GM12878 (cell line): ENCODE data around the gene TBCCD1. TPM values are rescaled to one million over a fixed set of nuclear protein-coding genes. Genes with fewer than 3 reads are reported as not detected.

Source experiments
- ATAC-seq: fragments of 200-7000 bp; cut with Tn5 transposase; 3 replicates; pipeline ENCODE4 v1.9.1; 2020; ENCODE audit warnings: mild to moderate bottlenecking, moderate library complexity
- BruUV-seq: library from RNA; stranded (reverse); fragments of 400-500 nt; replicated peaks from 2 replicates; lab custom pipeline; 2021; lab: Mats Ljungman, UMichigan
- CTCF ChIA-PET: fragments of 300-600 bp; sonication (Branson Sonifier 250); formaldehyde crosslinking; extraction: SDS; loops from one replicate; lab custom pipeline; 2021; ENCODE audit warnings: inconsistent platforms; lab: Yijun Ruan, JAX
- POLR2A ChIA-PET: fragments of 350-600 bp; formaldehyde crosslinking; extraction: SDS; loops from one replicate; lab custom pipeline; 2021; ENCODE audit warnings: inconsistent platforms; lab: Charles Lee
- RAD21 ChIA-PET: fragments of 300-600 bp; sonication (Branson Sonifier 250); formaldehyde crosslinking; loops from one replicate; lab custom pipeline; 2023; ENCODE audit warnings: antibody characterized with exemption; ENCODE audit not compliant: unreplicated experiment; lab: Charles Lee
- SMC1A ChIA-PET: fragments of 300-600 bp; sonication (Branson Sonifier 250); formaldehyde crosslinking; loops from one replicate; lab custom pipeline; 2023; ENCODE audit not compliant: unreplicated experiment, uncharacterized antibody; lab: Charles Lee
- DNase-seq: peaks from one replicate; pipeline ENCODE4 v3.0.0-alpha.2; 2011; ENCODE audit warnings: low read depth, low spot score
- FAIRE-seq: peaks from 3 replicates; lab custom pipeline; 2011; peaks lifted over from hg19 to GRCh38; lab: Jason Lieb, UNC
- H2AFZ ChIP-seq: 2 replicates; pipeline ENCODE4 v1.6.0; 2011; ENCODE audit warnings: low read depth, low read length, control low read depth; ENCODE audit not compliant: control insufficient read depth
- H3K27ac ChIP-seq: 2 replicates; pipeline ENCODE4 v1.5.1; 2011; ENCODE audit warnings: control low read depth; ENCODE audit not compliant: control insufficient read depth, insufficient read depth
- H3K27me3 ChIP-seq, 2 experiments: replicated peaks in 1 of 2; 2 replicates each; pipeline versions ENCODE4 v1.6.0 to v1.6.1; 2011; ENCODE audit warnings: low read length in 1 of 2; ENCODE audit not compliant: control insufficient read depth in 2 of 2, insufficient read depth in 2 of 2
- H3K36me3 ChIP-seq, 2 experiments: 2 replicates each; pipeline ENCODE4 v1.5.1; 2011; ENCODE audit warnings: low read length in 1 of 2; ENCODE audit not compliant: control insufficient read depth in 2 of 2, insufficient read depth in 2 of 2
- H3K4me1 ChIP-seq: 2 replicates; pipeline ENCODE4 v1.6.1; 2011; ENCODE audit warnings: mild to moderate bottlenecking, low read length, moderate library complexity, mixed read lengths; ENCODE audit not compliant: control insufficient read depth, insufficient read depth
- H3K4me2 ChIP-seq: 2 replicates; pipeline ENCODE4 v1.6.0; 2011; ENCODE audit warnings: control low read depth; ENCODE audit not compliant: control insufficient read depth, insufficient read depth
- H3K4me3 ChIP-seq: fragments of 200-600 bp; sonication (generic); 2 replicates; pipeline ENCODE4 v1.5.1; 2016
- H3K79me2 ChIP-seq: 2 replicates; pipeline ENCODE4 v1.6.0; 2011; ENCODE audit warnings: low read length; ENCODE audit not compliant: control insufficient read depth, insufficient read depth
- H3K9ac ChIP-seq: 2 replicates; pipeline ENCODE4 v1.8.0; 2011; ENCODE audit warnings: low read length, control low read depth, mixed read lengths; ENCODE audit not compliant: control insufficient read depth, insufficient read depth
- H3K9me3 ChIP-seq: replicated peaks from 3 replicates; pipeline ENCODE4 v1.5.1; 2011; ENCODE audit warnings: mild to moderate bottlenecking, low read length; ENCODE audit not compliant: control insufficient read depth, insufficient read depth
- H4K20me1 ChIP-seq: 2 replicates; pipeline ENCODE4 v1.6.0; 2011; ENCODE audit not compliant: control insufficient read depth, insufficient read depth
- CHD1 ChIP-seq: IDR thresholded peaks from 2 replicates; pipeline ENCODE4 v1.6.1; 2012; ENCODE audit warnings: low read depth, low read length, improper control_type of control experiment
- CREB1 ChIP-seq: IDR thresholded peaks from 2 replicates; pipeline ENCODE4 v1.6.1; 2012; ENCODE audit warnings: low read depth, mild to moderate bottlenecking, inconsistent platforms
- CREM ChIP-seq: IDR thresholded peaks from 2 replicates; pipeline ENCODE4 v1.6.1; 2014; ENCODE audit warnings: antibody characterized with exemption, low read depth
- DPF2 ChIP-seq: fragments of 450-650 bp; IDR thresholded peaks from 2 replicates; pipeline ENCODE4 v1.6.1; 2017; ENCODE audit warnings: mild to moderate bottlenecking
- EGR1 ChIP-seq, 2 experiments: IDR thresholded peaks; 1 replicate in 1 of 2; 2 replicates in 1 of 2; pipeline ENCODE4 v1.6.1; 2011 to 2012; ENCODE audit warnings: low read depth in 2 of 2, low read length in 2 of 2, borderline replicate concordance in 1 of 2, mild to moderate bottlenecking in 1 of 2, moderate library complexity in 1 of 2
- MTA3 ChIP-seq: IDR thresholded peaks from 2 replicates; pipeline ENCODE4 v1.6.1; 2012; ENCODE audit warnings: low read length, inconsistent platforms, borderline replicate concordance
- MYC ChIP-seq: IDR thresholded peaks from 2 replicates; pipeline ENCODE4 v1.6.1; 2011; ENCODE audit warnings: mild to moderate bottlenecking, low read length, moderate library complexity, inconsistent platforms; ENCODE audit not compliant: insufficient read depth, insufficient replicate concordance, insufficient read length, severe bottlenecking
- NBN ChIP-seq: fragments of 450-650 bp; IDR thresholded peaks from 2 replicates; pipeline ENCODE4 v1.6.1; 2016
- NR2C1 ChIP-seq: fragments of 450-650 bp; IDR thresholded peaks from 2 replicates; pipeline ENCODE4 v1.6.1; 2017; ENCODE audit warnings: antibody characterized with exemption, mild to moderate bottlenecking, moderate library complexity
- NR2C2 ChIP-seq: IDR thresholded peaks from 2 replicates; pipeline ENCODE4 v1.6.1; 2011; ENCODE audit warnings: borderline replicate concordance, low read depth; ENCODE audit not compliant: control insufficient read depth, insufficient read length
- NRF1 ChIP-seq: conservative IDR thresholded peaks from 2 replicates; pipeline ENCODE4 v1.6.1; 2011; ENCODE audit warnings: mild to moderate bottlenecking, low read depth, low read length, improper control_type of control experiment
- PAX5 ChIP-seq: IDR thresholded peaks from 2 replicates; pipeline ENCODE4 v1.6.1; 2011; ENCODE audit warnings: low read depth, low read length, borderline replicate concordance
- RCOR1 ChIP-seq: conservative IDR thresholded peaks from 2 replicates; pipeline ENCODE4 v1.6.1; 2012; ENCODE audit warnings: low read depth, low read length, improper control_type of control experiment
- RFX5 ChIP-seq: IDR thresholded peaks from 2 replicates; pipeline ENCODE4 v1.6.1; 2011; ENCODE audit warnings: low read depth, low read length, improper control_type of control experiment
- SIN3A ChIP-seq: IDR thresholded peaks from 2 replicates; pipeline ENCODE4 v1.6.1; 2012; ENCODE audit warnings: low read depth, low read length, improper control_type of control experiment
- SMC3 ChIP-seq: IDR thresholded peaks from 2 replicates; pipeline ENCODE4 v1.6.1; 2011; ENCODE audit warnings: low read length, improper control_type of control experiment, borderline replicate concordance
- ZBED1 ChIP-seq: IDR thresholded peaks from 2 replicates; pipeline ENCODE4 v1.6.1; 2016; ENCODE audit warnings: borderline replicate concordance
- ZNF217 ChIP-seq: fragments of 450-650 bp; IDR thresholded peaks from 2 replicates; pipeline ENCODE4 v1.6.1; 2017; ENCODE audit warnings: antibody characterized with exemption, mild to moderate bottlenecking
- WGBS: methylation state at CpG from one replicate; pipeline ENCODE4 v1.1.6; 2016; ENCODE audit warnings: low lambda C conversion rate; ENCODE audit not compliant: insufficient replicate concordance, insufficient coverage; ENCODE audit errors: missing lambda C conversion rate; 5-methylcytosine and 5-hydroxymethylcytosine counted together
- in situ Hi-C: fragments of 300-500 bp; cut with MboI; formaldehyde crosslinking; loops from 9 replicates; pipeline ENCODE4 v1.14.3; 2018; ENCODE audit warnings: mixed read lengths
- intact Hi-C: fragments of 100-400 bp; cut with micrococcal nuclease; formaldehyde crosslinking; loops from one replicate; pipeline ENCODE4 v1.14.2; 2022; ENCODE audit not compliant: unreplicated experiment
- polyA plus RNA-seq, 11 experiments: library from polyadenylated mRNA; depleted of rRNA in 4 of 11; unstranded in 6 of 11; stranded (reverse) in 5 of 11; fragments of >200 nt; fragmentation: Nextera tagmentation in 4 of 11; fragmentation: Illumina TruSeq in 1 of 11; extraction: Ambion mirVana in 4 of 11; extraction: Trizol in 1 of 11; gene quantifications; 1 replicate in 1 of 11; 2 replicates in 10 of 11; pipeline versions ENCODE4 v1.2.1 to v1.2.3, GENCODE V29; 2011 to 2016; ENCODE audit warnings: inconsistent platforms in 2 of 11, missing spikeins in 2 of 11, low read depth in 1 of 11
- total RNA-seq, 4 experiments: library from RNA; depleted of rRNA in 3 of 4; stranded (reverse); fragments of >200 nt in 3 of 4; fragmentation: Illumina TruSeq in 1 of 4; extraction: Trizol in 1 of 4; gene quantifications; 2 replicates each; pipeline versions ENCODE4 v1.2.1 to v1.2.3, GENCODE V29; 2013 to 2021
- TF ChIP-seq, protein P1 (sequence below): fragments of 450-650 bp; formaldehyde crosslinking; IDR thresholded peaks from 2 replicates; pipeline ENCODE4 v1.4.0; 2020; ENCODE audit warnings: mild to moderate bottlenecking, moderate library complexity
- TF ChIP-seq, protein P2 (sequence below): IDR thresholded peaks from 2 replicates; pipeline ENCODE4 v1.6.1; 2012; ENCODE audit warnings: low read length, inconsistent platforms
- TF ChIP-seq, protein P3 (sequence below): IDR thresholded peaks from 2 replicates; pipeline ENCODE4 v1.6.1; 2012; ENCODE audit warnings: low read depth, low read length, improper control_type of control experiment

Gene TBCCD1
- total and polyA plus RNA-seq, 10 of the 15 experiments (the other 5 are each of a cell fraction or from before 2014, with no cell fraction given), result 6.9 to 23.4 (median 14.7) TPM

DNA sequence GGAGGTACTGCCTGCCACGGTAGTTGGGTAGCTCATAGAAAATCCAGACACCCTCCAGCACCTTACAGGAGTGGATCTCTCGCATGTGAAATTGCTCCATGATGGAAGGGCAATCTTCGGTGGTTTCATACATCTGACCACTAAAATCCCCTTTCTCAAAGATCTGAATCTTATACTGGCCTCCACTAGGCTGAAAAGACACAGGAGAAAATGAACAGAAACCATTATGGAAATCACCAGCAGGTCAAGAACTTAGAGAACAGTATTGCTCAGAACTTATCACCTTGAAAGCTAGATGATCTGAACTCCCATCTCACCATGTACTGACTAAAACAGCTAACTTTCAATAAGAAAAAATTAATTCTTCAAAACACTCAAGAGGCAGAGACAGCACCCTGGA, 28.4 kb downstream of the TBCCD1 start:
- ATAC-seq, result peak; percentile 34
- DNase-seq, result peak; percentile 59
- H3K79me2 ChIP-seq, result no peaks in the 10 kb centered on the region
- POLR2A ChIA-PET, result interaction anchor here (0.8 to 3.6 kb wide), 10 partner anchors 11 to 555 kb away, joined by 3 to 20 read pairs (median 5); partner anchors contain the start of gene DNAJB11
- no peaks in the 10 kb centered on the region for H3K9me3 ChIP-seq
- RAD21 ChIA-PET, result interaction anchor here (0.8 to 12.3 kb wide), 25 partner anchors 11 to 559 kb away, joined by 3 to 495 read pairs (median 13); partner anchors contain the start of genes DNAJB11 and TBCCD1
- H2AFZ ChIP-seq, result no peak overlapping the region
- H3K4me1 ChIP-seq, result peaks cover 63% of the 10 kb centered on the region
- no peaks in the 10 kb centered on the region for H4K20me1 ChIP-seq
- no TSS peak for BruUV-seq
- H3K36me3 ChIP-seq, result no peaks in the 10 kb centered on the region; a peak in 1 of 4 replicates
- WGBS, result 31% methylated on average over 3 of the region's 3 CpGs
- peak overlapping the region; percentile 53 for H3K4me2 ChIP-seq
- SMC1A ChIA-PET, result interaction anchor here (0.6 to 14.2 kb wide), 37 partner anchors 11 to 595 kb away, joined by 3 to 655 read pairs (median 9); partner anchors contain the start of genes AHSG, DNAJB11 and TBCCD1
- H3K4me3 ChIP-seq, result no peak overlapping the region
- H3K27ac ChIP-seq, result peak overlapping the region; percentile 38; the same call in 1 of the 2 replicates
- CTCF ChIA-PET, result interaction anchor here (0.9 to 14.3 kb wide), 29 partner anchors 10 to 595 kb away, joined by 3 to 847 read pairs (median 15); partner anchors contain the start of genes AHSG and TBCCD1
- no peak overlapping the region for H3K9ac ChIP-seq
- FAIRE-seq, result no peak
- in situ Hi-C loops (loop anchor here (5.0 kb wide), 2 partner anchors 276 to 556 kb away; no protein-coding TSS in a partner anchor), intact Hi-C loops (loop anchor here (5.0 to 10.0 kb wide), 2 partner anchors 76 to 434 kb away; partner anchors contain the start of gene ETV5)
- no peaks in the 10 kb centered on the region for H3K27me3 ChIP-seq
- TF ChIP-seq NR2C1, result no peak
- TF ChIP-seq RFX5, result no peak
- no peak for TF ChIP-seq NBN
- TF ChIP-seq PAX5, result no peak
- TF ChIP-seq EGR1 (IDR thresholded peaks at IDR 0.05; ENCODE audit: borderline replicate concordance in 1 of 2, low read depth in 2 of 2, low read length in 2 of 2), result no peak
- peak; percentile 4; the same call in 1 of the 2 replicates for TF ChIP-seq SMC3
- TF ChIP-seq DPF2, result 0 out of 2 replicates have a peak, but pooled peaks have one; percentile 48
- no peak for TF ChIP-seq ZNF217
- no peak for TF ChIP-seq NR2C2
- TF ChIP-seq CREB1, result no peak
- TF ChIP-seq, protein P1, sequence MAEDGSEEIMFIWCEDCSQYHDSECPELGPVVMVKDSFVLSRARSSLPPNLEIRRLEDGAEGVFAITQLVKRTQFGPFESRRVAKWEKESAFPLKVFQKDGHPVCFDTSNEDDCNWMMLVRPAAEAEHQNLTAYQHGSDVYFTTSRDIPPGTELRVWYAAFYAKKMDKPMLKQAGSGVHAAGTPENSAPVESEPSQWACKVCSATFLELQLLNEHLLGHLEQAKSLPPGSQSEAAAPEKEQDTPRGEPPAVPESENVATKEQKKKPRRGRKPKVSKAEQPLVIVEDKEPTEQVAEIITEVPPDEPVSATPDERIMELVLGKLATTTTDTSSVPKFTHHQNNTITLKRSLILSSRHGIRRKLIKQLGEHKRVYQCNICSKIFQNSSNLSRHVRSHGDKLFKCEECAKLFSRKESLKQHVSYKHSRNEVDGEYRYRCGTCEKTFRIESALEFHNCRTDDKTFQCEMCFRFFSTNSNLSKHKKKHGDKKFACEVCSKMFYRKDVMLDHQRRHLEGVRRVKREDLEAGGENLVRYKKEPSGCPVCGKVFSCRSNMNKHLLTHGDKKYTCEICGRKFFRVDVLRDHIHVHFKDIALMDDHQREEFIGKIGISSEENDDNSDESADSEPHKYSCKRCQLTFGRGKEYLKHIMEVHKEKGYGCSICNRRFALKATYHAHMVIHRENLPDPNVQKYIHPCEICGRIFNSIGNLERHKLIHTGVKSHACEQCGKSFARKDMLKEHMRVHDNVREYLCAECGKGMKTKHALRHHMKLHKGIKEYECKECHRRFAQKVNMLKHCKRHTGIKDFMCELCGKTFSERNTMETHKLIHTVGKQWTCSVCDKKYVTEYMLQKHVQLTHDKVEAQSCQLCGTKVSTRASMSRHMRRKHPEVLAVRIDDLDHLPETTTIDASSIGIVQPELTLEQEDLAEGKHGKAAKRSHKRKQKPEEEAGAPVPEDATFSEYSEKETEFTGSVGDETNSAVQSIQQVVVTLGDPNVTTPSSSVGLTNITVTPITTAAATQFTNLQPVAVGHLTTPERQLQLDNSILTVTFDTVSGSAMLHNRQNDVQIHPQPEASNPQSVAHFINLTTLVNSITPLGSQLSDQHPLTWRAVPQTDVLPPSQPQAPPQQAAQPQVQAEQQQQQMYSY (CRISPR knock-in tag), result no peak
- TF ChIP-seq MYC, result no peak
- TF ChIP-seq, protein P2, sequence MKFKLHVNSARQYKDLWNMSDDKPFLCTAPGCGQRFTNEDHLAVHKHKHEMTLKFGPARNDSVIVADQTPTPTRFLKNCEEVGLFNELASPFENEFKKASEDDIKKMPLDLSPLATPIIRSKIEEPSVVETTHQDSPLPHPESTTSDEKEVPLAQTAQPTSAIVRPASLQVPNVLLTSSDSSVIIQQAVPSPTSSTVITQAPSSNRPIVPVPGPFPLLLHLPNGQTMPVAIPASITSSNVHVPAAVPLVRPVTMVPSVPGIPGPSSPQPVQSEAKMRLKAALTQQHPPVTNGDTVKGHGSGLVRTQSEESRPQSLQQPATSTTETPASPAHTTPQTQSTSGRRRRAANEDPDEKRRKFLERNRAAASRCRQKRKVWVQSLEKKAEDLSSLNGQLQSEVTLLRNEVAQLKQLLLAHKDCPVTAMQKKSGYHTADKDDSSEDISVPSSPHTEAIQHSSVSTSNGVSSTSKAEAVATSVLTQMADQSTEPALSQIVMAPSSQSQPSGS, result peak; percentile 63; the same call in 1 of the 2 replicates
- TF ChIP-seq RCOR1, result no peak
- TF ChIP-seq ZBED1, result no peak
- TF ChIP-seq NRF1, result no peak
- peak; percentile 10; the same call in 1 of the 2 replicates for TF ChIP-seq CREM
- TF ChIP-seq, protein P3, sequence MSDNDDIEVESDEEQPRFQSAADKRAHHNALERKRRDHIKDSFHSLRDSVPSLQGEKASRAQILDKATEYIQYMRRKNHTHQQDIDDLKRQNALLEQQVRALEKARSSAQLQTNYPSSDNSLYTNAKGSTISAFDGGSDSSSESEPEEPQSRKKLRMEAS, result no peak
- TF ChIP-seq SIN3A, result no peak
- TF ChIP-seq CHD1, result no peak
- 0 out of 2 replicates have a peak, but pooled peaks have one; percentile 23 for TF ChIP-seq MTA3
